GM18511 (cell line): ENCODE results near the gene NRG3.

Experiments
- ATAC-seq: cut with Tn5 transposase; IDR thresholded peaks from one replicate; pipeline ENCODE4 v1.9.1; 2021; ENCODE audit warnings: mild to moderate bottlenecking, moderate library complexity; ENCODE audit not compliant: unreplicated experiment

Gene NRG3

GRCh38 chr10:81882011-81882410 lies 7.0 kb downstream of the NRG3 start:
- ATAC-seq, result no peak

- no peak for ATAC-seq
Measured at GRCh38 chr10:81884856-81885255, 9.9 kb downstream of the NRG3 start.

- no peak for ATAC-seq
Measured at GRCh38 chr10:81885491-81885890, 10.5 kb downstream of the NRG3 start.

GRCh38 chr10:81886939-81887338 lies 11.9 kb downstream of the NRG3 start:
- ATAC-seq, result no peak

- ATAC-seq, result no peak
Measured at GRCh38 chr10:81889181-81889769, 14.3 kb downstream of the NRG3 start.

- no peak for ATAC-seq
Measured at GRCh38 chr10:81894616-81895015, 19.6 kb downstream of the NRG3 start.

- ATAC-seq, result no peak
Measured at GRCh38 chr10:81898518-81898917, 23.5 kb downstream of the NRG3 start.

GRCh38 chr10:81900989-81901388 lies 26.0 kb downstream of the NRG3 start:
- ATAC-seq, result no peak

GRCh38 chr10:81903472-81903871 lies 28.5 kb downstream of the NRG3 start:
- no peak for ATAC-seq

- no peak for ATAC-seq
Measured at GRCh38 chr10:81905161-81905560, 30.2 kb downstream of the NRG3 start.

GRCh38 chr10:81909453-81909852 lies 34.5 kb downstream of the NRG3 start:
- ATAC-seq, result no peak

GRCh38 chr10:81911328-81911727 lies 36.3 kb downstream of the NRG3 start:
- ATAC-seq, result no peak

- no peak for ATAC-seq
Measured at GRCh38 chr10:81914736-81915503, 39.9 kb downstream of the NRG3 start.

GRCh38 chr10:81915504-81915897 lies 40.5 kb downstream of the NRG3 start:
- no peak for ATAC-seq

GRCh38 chr10:81917666-81918065 lies 42.7 kb downstream of the NRG3 start:
- no peak for ATAC-seq

- ATAC-seq, result no peak
Measured at GRCh38 chr10:81918766-81919165, 43.8 kb downstream of the NRG3 start.

GRCh38 chr10:81920213-81920829 lies 45.3 kb downstream of the NRG3 start:
- no peak for ATAC-seq

GRCh38 chr10:81928119-81928518 lies 53.1 kb downstream of the NRG3 start:
- no peak for ATAC-seq

GRCh38 chr10:81943583-81943982 lies 68.6 kb downstream of the NRG3 start:
- no peak for ATAC-seq

GRCh38 chr10:81944609-81945008 lies 69.6 kb downstream of the NRG3 start:
- no peak for ATAC-seq

GRCh38 chr10:81949283-81949682 lies 74.3 kb downstream of the NRG3 start:
- no peak for ATAC-seq

- no peak for ATAC-seq
Measured at GRCh38 chr10:81950358-81950757, 75.4 kb downstream of the NRG3 start.
